H1 (cell line): ENCODE results near the gene CHST11. TPM values are rescaled to one million over a fixed set of nuclear protein-coding genes. Genes with fewer than 3 reads are reported as not detected.

Experiments used
- CTCF ChIA-PET: fragments of 300-600 bp; sonication (Branson Sonifier 250); formaldehyde crosslinking; loops from one replicate; lab custom pipeline; 2021; ENCODE audit not compliant: partially characterized antibody; lab: Charles Lee
- POLR2A ChIA-PET: fragments of 300-600 bp; sonication (Branson Sonifier 250); formaldehyde crosslinking; loops from one replicate; lab custom pipeline; 2021; ENCODE audit warnings: inconsistent platforms; ENCODE audit not compliant: partially characterized antibody; lab: Charles Lee
- DNase-seq, 2 experiments: peaks; one replicate each; pipeline versions ENCODE4 v3.0.0 to v3.0.0-alpha.2; 2010 to 2022; ENCODE audit warnings: low spot score in 2 of 2, low read depth in 1 of 2, mixed read lengths in 1 of 2
- FAIRE-seq: peaks from 2 replicates; lab custom pipeline; 2011; peaks lifted over from hg19 to GRCh38; lab: Jason Lieb, UNC
- H2AFZ ChIP-seq: 2 replicates; pipeline ENCODE4 v1.8.1; 2012; ENCODE audit warnings: low read length, inconsistent platforms
- H2AK5ac ChIP-seq: 2 replicates; pipeline ENCODE4 v1.6.1; 2013; ENCODE audit warnings: low read depth, low read length
- H2BK120ac ChIP-seq: replicated peaks from 2 replicates; pipeline ENCODE3; 2013; ENCODE audit warnings: low read depth, low read length, inconsistent platforms
- H2BK12ac ChIP-seq: 2 replicates; pipeline ENCODE4 v1.6.1; 2013; ENCODE audit warnings: low read depth, low read length
- H2BK15ac ChIP-seq: 2 replicates; pipeline ENCODE4 v1.6.1; 2013; ENCODE audit warnings: low read length
- H2BK20ac ChIP-seq: 2 replicates; pipeline ENCODE4 v1.6.1; 2013; ENCODE audit warnings: low read length
- H2BK5ac ChIP-seq: 2 replicates; pipeline ENCODE4 v1.6.1; 2013; ENCODE audit warnings: low read depth, low read length
- H3K14ac ChIP-seq: 2 replicates; pipeline ENCODE4 v1.6.1; 2013; ENCODE audit warnings: inconsistent platforms; ENCODE audit not compliant: insufficient read length
- H3K18ac ChIP-seq: 2 replicates; pipeline ENCODE4 v1.6.1; 2013; ENCODE audit warnings: low read length; ENCODE audit errors: extremely low read depth
- H3K23ac ChIP-seq: 2 replicates; pipeline ENCODE4 v1.6.1; 2013; ENCODE audit warnings: inconsistent platforms; ENCODE audit not compliant: insufficient read length
- H3K23me2 ChIP-seq: 2 replicates; pipeline ENCODE4 v1.6.1; 2013; ENCODE audit warnings: low read depth, low read length
- H3K27ac ChIP-seq: 2 replicates; pipeline ENCODE4 v1.6.1; 2011; ENCODE audit warnings: low read depth, low read length, inconsistent platforms
- H3K27me3 ChIP-seq, 4 experiments: replicated peaks in 1 of 4; 1 replicate in 1 of 4; 2 replicates in 3 of 4; pipeline versions ENCODE4 v1.6.1 to v1.8.1; 2011 to 2013; ENCODE audit warnings: low read length in 3 of 4, mild to moderate bottlenecking in 3 of 4, inconsistent platforms in 2 of 4, mixed read lengths in 2 of 4, moderate library complexity in 1 of 4; ENCODE audit not compliant: control insufficient read depth in 3 of 4, insufficient read depth in 3 of 4; ENCODE audit errors: extremely low read depth in 1 of 4
- H3K36me3 ChIP-seq, 4 experiments: 2 replicates each; pipeline versions ENCODE4 v1.6.1 to v1.8.1; 2011 to 2013; ENCODE audit warnings: mild to moderate bottlenecking in 4 of 4, low read length in 3 of 4, moderate library complexity in 2 of 4, control low read depth in 1 of 4, inconsistent platforms in 1 of 4; ENCODE audit not compliant: insufficient read depth in 4 of 4, control insufficient read depth in 2 of 4
- H3K4ac ChIP-seq: replicated peaks from 2 replicates; pipeline ENCODE3; 2013; ENCODE audit warnings: low read length, low read depth, mixed read lengths, inconsistent platforms; ENCODE audit not compliant: insufficient read length
- H3K4me1 ChIP-seq, 4 experiments: replicated peaks in 1 of 4; 1 replicate in 1 of 4; 2 replicates in 3 of 4; pipeline versions ENCODE4 v1.6.1 to v1.8.1; 2011 to 2013; ENCODE audit warnings: low read length in 3 of 4, inconsistent platforms in 2 of 4, mixed read lengths in 1 of 4; ENCODE audit not compliant: insufficient read depth in 4 of 4, control insufficient read depth in 3 of 4
- H3K4me2 ChIP-seq, 2 experiments: 2 replicates each; pipeline versions ENCODE4 v1.6.1 to v1.8.1; 2011 to 2013; ENCODE audit warnings: low read depth in 2 of 2, low read length in 2 of 2, control low read depth in 1 of 2, inconsistent platforms in 1 of 2, mild to moderate bottlenecking in 1 of 2; ENCODE audit not compliant: insufficient read depth in 1 of 2
- H3K4me3 ChIP-seq, 4 experiments: fragments of 200-600, 300-600 bp in 1 of 4; sonication (generic), shearing (Covaris generic), sonication (Bioruptor Twin) in 1 of 4; 2 replicates each; pipeline versions ENCODE4 v1.5.1 to v1.8.1; 2011 to 2016; ENCODE audit warnings: low read length in 4 of 4, low read depth in 3 of 4, control low read depth in 2 of 4, inconsistent platforms in 2 of 4, mild to moderate bottlenecking in 2 of 4, mixed read lengths in 1 of 4, moderate library complexity in 1 of 4; ENCODE audit not compliant: insufficient read depth in 2 of 4; ENCODE audit errors: extremely low read depth in 1 of 4
- H3K56ac ChIP-seq: replicated peaks from 2 replicates; pipeline ENCODE3; 2013; ENCODE audit warnings: low read depth, mild to moderate bottlenecking, mixed read lengths, low read length, inconsistent platforms; ENCODE audit not compliant: insufficient read length
- H3K79me1 ChIP-seq: 2 replicates; pipeline ENCODE4 v1.6.1; 2013; ENCODE audit warnings: low read depth, low read length, control low read depth
- H3K79me2 ChIP-seq, 2 experiments: 2 replicates each; pipeline versions ENCODE4 v1.6.1 to v1.8.1; 2012 to 2013; ENCODE audit warnings: low read length in 2 of 2, mild to moderate bottlenecking in 2 of 2, inconsistent platforms in 1 of 2; ENCODE audit not compliant: insufficient read depth in 2 of 2, control insufficient read depth in 1 of 2
- H3K9ac ChIP-seq, 4 experiments: replicated peaks in 1 of 4; 1 replicate in 1 of 4; 2 replicates in 3 of 4; pipeline versions ENCODE4 v1.6.1 to v1.8.1; 2011 to 2013; ENCODE audit warnings: low read depth in 3 of 4, low read length in 3 of 4, control low read depth in 2 of 4, mild to moderate bottlenecking in 2 of 4, moderate library complexity in 2 of 4, inconsistent platforms in 1 of 4; ENCODE audit errors: extremely low read depth in 1 of 4
- H3K9me3 ChIP-seq, 2 experiments: 2 replicates each; pipeline versions ENCODE4 v1.6.1 to v1.8.1; 2012 to 2013; ENCODE audit warnings: mild to moderate bottlenecking in 2 of 2, moderate library complexity in 2 of 2, control low read depth in 1 of 2, inconsistent platforms in 1 of 2, low read depth in 1 of 2, low read length in 1 of 2, mixed read lengths in 1 of 2; ENCODE audit not compliant: insufficient read depth in 2 of 2
- H4K20me1 ChIP-seq, 2 experiments: replicated peaks in 1 of 2; 2 replicates each; pipeline versions ENCODE3 to v1.8.1; 2011 to 2013; ENCODE audit warnings: inconsistent platforms in 2 of 2, low read length in 2 of 2, mild to moderate bottlenecking in 1 of 2; ENCODE audit not compliant: insufficient read depth in 2 of 2, control insufficient read depth in 1 of 2
- H4K5ac ChIP-seq: 2 replicates; pipeline ENCODE4 v1.6.1; 2013; ENCODE audit warnings: low read length, low read depth, mixed read lengths, inconsistent platforms; ENCODE audit not compliant: insufficient read length
- H4K8ac ChIP-seq: 2 replicates; pipeline ENCODE4 v1.8.0; 2013; ENCODE audit warnings: mild to moderate bottlenecking, moderate library complexity, low read length, inconsistent platforms; ENCODE audit not compliant: insufficient read depth; ENCODE audit errors: extremely low read depth
- H4K91ac ChIP-seq: replicated peaks from 2 replicates; pipeline ENCODE3; 2013; ENCODE audit warnings: low read length, mixed read lengths, inconsistent platforms; ENCODE audit not compliant: insufficient read length
- BACH1 ChIP-seq: IDR thresholded peaks from 2 replicates; pipeline ENCODE4 v1.6.1; 2012; ENCODE audit warnings: low read length, improper control_type of control experiment
- CBX5 ChIP-seq: fragments of 300-800, 300-1000 bp; sonication (generic); IDR thresholded peaks from 2 replicates; pipeline ENCODE4 v1.7.1; 2016; ENCODE audit warnings: antibody characterized with exemption, low read length, low read depth
- CHD1 ChIP-seq: IDR thresholded peaks from 2 replicates; pipeline ENCODE4 v1.6.1; 2012; ENCODE audit warnings: low read depth, low read length, improper control_type of control experiment
- CTCF ChIP-seq, 3 experiments: IDR thresholded peaks; 1 replicate in 2 of 3; 2 replicates in 1 of 3; pipeline versions ENCODE4 v1.5.1 to v1.6.1; 2011; ENCODE audit warnings: low read length in 3 of 3, mild to moderate bottlenecking in 3 of 3, inconsistent platforms in 2 of 3, low read depth in 1 of 3, moderate library complexity in 1 of 3; ENCODE audit not compliant: insufficient read depth in 1 of 3; ENCODE audit errors: control extremely low read depth in 1 of 3
- HDAC2 ChIP-seq, 2 experiments: fragments of 300-600 bp in 1 of 2; sonication (generic) in 1 of 2; IDR thresholded peaks; 2 replicates each; pipeline ENCODE4 v1.6.1; 2011 to 2012; ENCODE audit warnings: low read depth in 2 of 2, low read length in 2 of 2, mild to moderate bottlenecking in 2 of 2, moderate library complexity in 2 of 2, borderline replicate concordance in 1 of 2, inconsistent platforms in 1 of 2
- POLR2A ChIP-seq, 2 experiments: IDR thresholded peaks; 1 replicate in 1 of 2; 2 replicates in 1 of 2; pipeline ENCODE4 v1.6.1; 2011; ENCODE audit warnings: low read depth in 2 of 2, low read length in 2 of 2, mild to moderate bottlenecking in 2 of 2; ENCODE audit errors: control extremely low read depth in 1 of 2
- SAP30 ChIP-seq: fragments of 300-600 bp; sonication (generic); IDR thresholded peaks from 2 replicates; pipeline ENCODE4 v1.7.1; 2012; ENCODE audit warnings: low read length, moderate library complexity, mild to moderate bottlenecking, inconsistent platforms; ENCODE audit not compliant: insufficient read depth, insufficient replicate concordance
- TAF7 ChIP-seq: optimal IDR thresholded peaks from 2 replicates; pipeline ENCODE3; 2011; ENCODE audit warnings: low read depth, mild to moderate bottlenecking, inconsistent platforms, low read length, moderate library complexity, borderline replicate concordance
- TBP ChIP-seq: IDR thresholded peaks from 2 replicates; pipeline ENCODE4 v1.6.1; 2011; ENCODE audit warnings: low read depth, low read length, improper control_type of control experiment
- WGBS, 2 experiments: shearing (Covaris generic) in 1 of 2; methylation state at CpG; one replicate each; pipeline versions ENCODE4 v1.1.6 to v1.1.7; 2013 to 2015; ENCODE audit warnings: low lambda C conversion rate in 2 of 2, mixed read lengths in 2 of 2, inconsistent platforms in 1 of 2, low coverage in 1 of 2, missing lambda C conversion rate in 1 of 2; ENCODE audit not compliant: insufficient replicate concordance in 2 of 2, insufficient coverage in 1 of 2, insufficient read length in 1 of 2; ENCODE audit errors: extremely low coverage in 1 of 2, missing lambda C conversion rate in 1 of 2; 5-methylcytosine and 5-hydroxymethylcytosine counted together
- polyA plus RNA-seq, 7 experiments: library from polyadenylated mRNA; depleted of rRNA in 3 of 7; stranded (reverse) in 5 of 7; unstranded in 2 of 7; fragments of >200 nt in 5 of 7; fragments of 200-250 nt in 2 of 7; gene quantifications; 1 replicate in 5 of 7; 2 replicates in 1 of 7; 4 replicates in 1 of 7; pipeline versions ENCODE4 v1.2.1 to v1.2.3, GENCODE V29; 2011 to 2013; ENCODE audit warnings: missing spikeins in 2 of 7, mixed read lengths in 2 of 7
- total RNA-seq: library from RNA; stranded (reverse); fragmentation: NEBNext Ultra II Directional; extraction: Animal tissue kit (Norgen Biotek cat#: 25700); gene quantifications from 2 replicates; pipeline ENCODE4 v1.2.1, GENCODE V29; 2021

The CHST11 gene
- total and polyA plus RNA-seq, 2 of the 8 experiments (the other 6 are each of a cell fraction or from before 2014, with no cell fraction given), result 14.4 to 20.8 TPM

- Histone ChIP-seq H4K20me1 (peaks cover 2 to 3% of the 10 kb centered on the region in 2 experiments), H4K91ac (no peak overlapping the region)
- FAIRE-seq, result no peak
- TF ChIP-seq SAP30, result no peak
- TF ChIP-seq BACH1, result no peak
- no peak for TF ChIP-seq POLR2A (IDR thresholded peaks at IDR 0.05; ENCODE audit: control extremely low read depth in 1 of 2, low read depth in 2 of 2, low read length in 2 of 2)
- TF ChIP-seq HDAC2 (IDR thresholded peaks at IDR 0.05; ENCODE audit: borderline replicate concordance in 1 of 2, low read depth in 2 of 2, low read length in 2 of 2), result no peak
- no peak for TF ChIP-seq TBP
- no peak for TF ChIP-seq TAF7
- no peak for TF ChIP-seq CTCF (IDR thresholded peaks at IDR 0.05; ENCODE audit: control extremely low read depth in 1 of 3, insufficient read depth in 1 of 3, low read depth in 1 of 3, low read length in 3 of 3)
- no peak for TF ChIP-seq CBX5
- no peak for TF ChIP-seq CHD1
- TF ChIP-seq, all 59 proteins: peak for 0
- Histone ChIP-seq H3K9ac (no peak overlapping the region), H2BK20ac (no peak overlapping the region), H2AK5ac (no peak overlapping the region), H2BK12ac (no peak overlapping the region), H3K18ac (no peak overlapping the region), H3K14ac (no peak overlapping the region), H3K9me3 (no peaks in the 10 kb centered on the region), H2BK120ac (no peak overlapping the region), H3K4me3 (no peak overlapping the region), H4K8ac (no peak overlapping the region), H3K4me1 (peaks cover 0 to 4% (median 0%) of the 10 kb centered on the region in 4 experiments; a peak in 3 of 7 replicates), H2BK5ac (no peak overlapping the region), H3K4ac (no peak overlapping the region), H4K5ac (no peak overlapping the region), H3K27ac (no peak overlapping the region), H2BK15ac (no peak overlapping the region), H2AFZ (no peak overlapping the region), H3K4me2 (no peak overlapping the region), H3K23me2 (no peaks in the 10 kb centered on the region; the same call in 1 of the 2 replicates), H3K79me1 (peaks cover 5% of the 10 kb centered on the region), H3K27me3 (no peaks in the 10 kb centered on the region), H3K79me2 (0 out of 4 replicates have a peak, but pooled peaks cover 0 to 3% of the 10 kb centered on the region in 2 experiments), H3K23ac (no peak overlapping the region), H3K56ac (no peak overlapping the region), H3K36me3 (no peaks in the 10 kb centered on the region)
- whole genome bisulfite sequencing, 2 experiments, result 78% methylated on average over 4 of the region's 4 CpGs; no CpG with 5 or more reads in 1 of the 2 experiments
- CTCF ChIA-PET, result interaction anchor here (0.5 to 2.2 kb wide), 9 partner anchors 14 to 355 kb away, joined by 3 to 11 read pairs (median 4); no protein-coding TSS in a partner anchor
- DNase-seq, result no peak
- POLR2A ChIA-PET, result no interaction called here
Measured at GRCh38 chr12:104472748-104473147, 16.0 kb downstream of the CHST11 start.
